ENCODE data around the gene TTC39A.

- no peak for TF ChIP-seq CTCF (IDR thresholded peaks at IDR 0.05)
- TF ChIP-seq POLR2A (IDR thresholded peaks at IDR 0.05) = no peak
Measured at GRCh38 chr1:51299981-51300670, 30.2 kb downstream of the TTC39A start.

All from adrenal gland (tissue), 5 donors.